ENCODE results near the gene PELI2. TPM values are rescaled to one million over a fixed set of nuclear protein-coding genes. Genes with fewer than 3 reads are reported as not detected.

The PELI2 gene
- total and polyA plus RNA-seq, 2 experiments from 2014 or later, result 4.3 to 16.1 TPM

GRCh38 chr14:56112781-56113180 is 5.4 kb upstream of the PELI2 start:
- Histone ChIP-seq H3K4me3 (no peak overlapping the region), H3K9me2 (replicated peaks; ENCODE audit: insufficient read depth) (no peaks in the 10 kb centered on the region)

GRCh38 chr14:56115334-56115870 is 2.8 kb upstream of the PELI2 start:
- H4K20me1 ChIP-seq (ENCODE audit: insufficient read depth, poor library complexity, severe bottlenecking), result peaks cover 7% of the 10 kb centered on the region

More at GRCh38 chr14:56112781-56113180, 5.4 kb upstream of the PELI2 start:
- TF ChIP-seq EZH2 (IDR thresholded peaks at IDR 0.05; ENCODE audit: borderline replicate concordance) (no peak), EZH2phosphoT487 (IDR thresholded peaks at IDR 0.05; ENCODE audit: low read depth, severe bottlenecking, unreplicated experiment) (no peak)
- TF ChIP-seq, protein P1, sequence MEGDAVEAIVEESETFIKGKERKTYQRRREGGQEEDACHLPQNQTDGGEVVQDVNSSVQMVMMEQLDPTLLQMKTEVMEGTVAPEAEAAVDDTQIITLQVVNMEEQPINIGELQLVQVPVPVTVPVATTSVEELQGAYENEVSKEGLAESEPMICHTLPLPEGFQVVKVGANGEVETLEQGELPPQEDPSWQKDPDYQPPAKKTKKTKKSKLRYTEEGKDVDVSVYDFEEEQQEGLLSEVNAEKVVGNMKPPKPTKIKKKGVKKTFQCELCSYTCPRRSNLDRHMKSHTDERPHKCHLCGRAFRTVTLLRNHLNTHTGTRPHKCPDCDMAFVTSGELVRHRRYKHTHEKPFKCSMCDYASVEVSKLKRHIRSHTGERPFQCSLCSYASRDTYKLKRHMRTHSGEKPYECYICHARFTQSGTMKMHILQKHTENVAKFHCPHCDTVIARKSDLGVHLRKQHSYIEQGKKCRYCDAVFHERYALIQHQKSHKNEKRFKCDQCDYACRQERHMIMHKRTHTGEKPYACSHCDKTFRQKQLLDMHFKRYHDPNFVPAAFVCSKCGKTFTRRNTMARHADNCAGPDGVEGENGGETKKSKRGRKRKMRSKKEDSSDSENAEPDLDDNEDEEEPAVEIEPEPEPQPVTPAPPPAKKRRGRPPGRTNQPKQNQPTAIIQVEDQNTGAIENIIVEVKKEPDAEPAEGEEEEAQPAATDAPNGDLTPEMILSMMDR (IDR thresholded peaks at IDR 0.05; ENCODE audit: poor library complexity), result no peak
- H3K27ac ChIP-seq, result no peak overlapping the region
- H3K27me3 ChIP-seq, result no peaks in the 10 kb centered on the region
- H3K36me3 ChIP-seq (replicated peaks; ENCODE audit: insufficient read depth, low read depth), result no peaks in the 10 kb centered on the region
- H2AFZ ChIP-seq, result no peak overlapping the region
- no peaks in the 10 kb centered on the region for H3K79me2 ChIP-seq
- H3K4me2 ChIP-seq, result no peak overlapping the region
- H3K4me1 ChIP-seq (ENCODE audit: insufficient read depth), result no peaks in the 10 kb centered on the region
- no peaks in the 10 kb centered on the region for H4K20me1 ChIP-seq (ENCODE audit: insufficient read depth, poor library complexity, severe bottlenecking)
- 95% methylated on average over 2 of the region's 2 CpGs for WGBS (ENCODE audit: low lambda C conversion rate, missing lambda C conversion rate)
- no peak for DNase-seq (ENCODE audit: low spot score)
- H3K9me3 ChIP-seq (ENCODE audit: low read depth), result no peaks in the 10 kb centered on the region

DNA sequence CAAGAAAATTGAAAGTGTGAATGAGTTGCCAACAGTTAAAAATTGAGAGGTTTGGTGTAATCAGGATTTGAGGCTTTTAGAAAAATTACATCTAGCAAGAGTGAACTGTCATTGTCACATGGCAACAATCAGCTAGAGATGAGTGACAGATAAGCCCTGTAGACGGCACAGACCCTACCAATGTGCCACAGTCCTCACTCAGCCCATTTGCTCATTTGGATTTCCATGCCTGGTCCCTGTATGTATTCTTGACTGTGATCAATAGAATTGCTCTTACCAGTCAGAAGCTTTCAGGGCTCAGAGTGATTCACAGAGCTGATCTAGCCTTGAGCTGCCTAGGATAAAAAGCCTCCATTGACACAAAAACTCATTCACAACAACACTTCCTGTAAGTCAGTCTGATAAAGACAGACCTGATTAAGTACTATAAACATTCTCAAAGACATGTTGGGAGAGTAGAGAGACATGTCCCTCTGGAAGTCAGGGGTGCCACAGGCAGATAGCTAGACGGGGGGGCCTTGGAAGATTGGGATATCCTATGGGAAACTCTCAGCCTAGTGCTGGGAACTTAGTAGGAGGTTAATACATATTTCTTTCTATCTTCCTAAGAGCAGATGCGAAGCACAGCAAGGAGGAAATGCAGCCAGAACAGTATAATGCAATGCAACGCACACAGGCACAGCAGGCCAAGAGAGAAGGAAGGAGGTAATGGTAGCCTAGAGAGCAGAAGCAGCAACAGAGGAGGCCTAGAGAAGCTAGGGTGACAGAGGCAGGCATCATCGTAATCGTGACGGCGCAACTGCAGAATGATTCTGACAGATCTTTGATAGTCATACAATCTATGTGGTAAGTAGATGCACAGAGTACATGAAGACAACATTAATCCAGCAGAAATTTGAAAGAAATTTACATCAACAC is 2.0 kb upstream of the PELI2 start:
- Histone ChIP-seq H3K9me3 (ENCODE audit: low read depth) (no peaks in the 10 kb centered on the region), H3K4me3 (no peak overlapping the region), H3K36me3 (replicated peaks; ENCODE audit: insufficient read depth, low read depth) (no peaks in the 10 kb centered on the region), H3K27me3 (no peaks in the 10 kb centered on the region), H3K4me2 (no peak overlapping the region), H3K27ac (no peak overlapping the region), H3K79me2 (peaks cover 17% of the 10 kb centered on the region), H3K9me2 (replicated peaks; ENCODE audit: insufficient read depth) (no peaks in the 10 kb centered on the region), H2AFZ (no peak overlapping the region), H4K20me1 (ENCODE audit: insufficient read depth, poor library complexity, severe bottlenecking) (peaks cover 7% of the 10 kb centered on the region), H3K4me1 (ENCODE audit: insufficient read depth) (peaks cover 6% of the 10 kb centered on the region)
- TF ChIP-seq EZH2 (IDR thresholded peaks at IDR 0.05; ENCODE audit: borderline replicate concordance), result no peak
- no peak for TF ChIP-seq EZH2phosphoT487 (IDR thresholded peaks at IDR 0.05; ENCODE audit: low read depth, severe bottlenecking, unreplicated experiment)
- TF ChIP-seq, protein P1 (IDR thresholded peaks at IDR 0.05; ENCODE audit: poor library complexity), result no peak
- WGBS (ENCODE audit: low lambda C conversion rate, missing lambda C conversion rate), result 72% methylated on average over 8 of the region's 8 CpGs
- DNase-seq (ENCODE audit: low spot score), result no peak

More at GRCh38 chr14:56115334-56115870, 2.8 kb upstream of the PELI2 start:
- no peaks in the 10 kb centered on the region for H3K36me3 ChIP-seq (replicated peaks; ENCODE audit: insufficient read depth, low read depth)
- peaks cover 6% of the 10 kb centered on the region for H3K4me1 ChIP-seq (ENCODE audit: insufficient read depth)
- WGBS (ENCODE audit: low lambda C conversion rate, missing lambda C conversion rate), result 77% methylated on average over 3 of the region's 3 CpGs
- TF ChIP-seq EZH2phosphoT487 (IDR thresholded peaks at IDR 0.05; ENCODE audit: low read depth, severe bottlenecking, unreplicated experiment) (no peak), EZH2 (IDR thresholded peaks at IDR 0.05; ENCODE audit: borderline replicate concordance) (no peak)
- TF ChIP-seq, protein P1 (IDR thresholded peaks at IDR 0.05; ENCODE audit: poor library complexity), result no peak
- peaks cover 8% of the 10 kb centered on the region for H3K79me2 ChIP-seq
- no peak overlapping the region for H3K4me2 ChIP-seq
- no peaks in the 10 kb centered on the region for H3K9me3 ChIP-seq (ENCODE audit: low read depth)
- DNase-seq (ENCODE audit: low spot score), result no peak
- no peaks in the 10 kb centered on the region for H3K9me2 ChIP-seq (replicated peaks; ENCODE audit: insufficient read depth)
- H3K4me3 ChIP-seq, result no peak overlapping the region
- no peaks in the 10 kb centered on the region for H3K27me3 ChIP-seq
- H3K27ac ChIP-seq, result no peak overlapping the region
- no peak overlapping the region for H2AFZ ChIP-seq

Data from hepatocyte (in vitro differentiated cells).